GM23248 (cell line): ENCODE results near the gene RECQL5. TPM values are rescaled to one million over a fixed set of nuclear protein-coding genes. Genes with fewer than 3 reads are reported as not detected.

ENCODE experiments used
- DNase-seq: peaks from one replicate; pipeline ENCODE4 v3.0.0-alpha.2; 2015
- H2AFZ ChIP-seq: fragments of 200-600 bp; sonication (generic); 2 replicates; pipeline ENCODE4 v1.6.1; 2016; ENCODE audit warnings: antibody characterized with exemption
- H3F3A ChIP-seq: fragments of 200-600 bp; sonication (generic); 2 replicates; pipeline ENCODE4 v1.6.1; 2016; ENCODE audit warnings: mild to moderate bottlenecking, antibody characterized with exemption, mixed run types; ENCODE audit not compliant: insufficient read depth
- H3K27ac ChIP-seq: fragments of 200-600 bp; sonication (generic); 2 replicates; pipeline ENCODE4 v1.5.1; 2016; ENCODE audit warnings: mild to moderate bottlenecking
- H3K27me3 ChIP-seq: fragments of 200-600 bp; sonication (generic); replicated peaks from 2 replicates; pipeline ENCODE4 v1.6.1; 2016; ENCODE audit warnings: mild to moderate bottlenecking; ENCODE audit not compliant: insufficient read depth
- H3K36me3 ChIP-seq: fragments of 200-600 bp; sonication (generic); 2 replicates; pipeline ENCODE4 v1.6.1; 2016; ENCODE audit warnings: low read depth, mild to moderate bottlenecking
- H3K4me1 ChIP-seq: fragments of 200-600 bp; sonication (generic); 2 replicates; pipeline ENCODE4 v1.6.1; 2016; ENCODE audit warnings: mild to moderate bottlenecking; ENCODE audit not compliant: insufficient read depth
- H3K4me2 ChIP-seq: fragments of 200-600 bp; sonication (generic); one replicate; pipeline ENCODE4 v1.6.1; 2016; ENCODE audit warnings: mild to moderate bottlenecking; ENCODE audit not compliant: unreplicated experiment
- H3K4me3 ChIP-seq: fragments of 200-600 bp; sonication (generic); 2 replicates; pipeline ENCODE4 v1.5.1; 2016; ENCODE audit warnings: mild to moderate bottlenecking
- H3K79me2 ChIP-seq: fragments of 200-600 bp; sonication (generic); 2 replicates; pipeline ENCODE4 v1.6.1; 2016; ENCODE audit warnings: mild to moderate bottlenecking; ENCODE audit not compliant: insufficient read depth
- H3K9ac ChIP-seq: fragments of 200-600 bp; sonication (generic); 2 replicates; pipeline ENCODE4 v1.6.1; 2016; ENCODE audit warnings: mild to moderate bottlenecking
- H3K9me2 ChIP-seq: fragments of 200-600 bp; sonication (generic); 2 replicates; pipeline ENCODE4 v1.6.1; 2016; ENCODE audit warnings: mixed run types, mild to moderate bottlenecking, moderate library complexity; ENCODE audit not compliant: insufficient read depth
- H3K9me3 ChIP-seq: fragments of 200-600 bp; sonication (generic); one replicate; pipeline ENCODE4 v1.6.1; 2017; ENCODE audit warnings: low read depth
- H4K20me1 ChIP-seq: fragments of 200-600 bp; sonication (generic); 2 replicates; pipeline ENCODE4 v1.6.0; 2016; ENCODE audit not compliant: insufficient read depth
- EZH2 ChIP-seq: fragments of 200-600 bp; sonication (generic); IDR thresholded peaks from 2 replicates; pipeline ENCODE4 v1.6.1; 2018; ENCODE audit warnings: antibody characterized with exemption, mild to moderate bottlenecking; ENCODE audit not compliant: insufficient read depth, poor library complexity, severe bottlenecking
- EZH2phosphoT487 ChIP-seq: fragments of 200-600 bp; sonication (generic); IDR thresholded peaks from 2 replicates; pipeline ENCODE4 v1.6.1; 2018; ENCODE audit warnings: antibody characterized with exemption, moderate library complexity, mild to moderate bottlenecking, low read depth; ENCODE audit not compliant: insufficient read depth
- WGBS, 2 experiments: methylation state at CpG; one replicate each; pipeline ENCODE4 v1.1.6; 2015 to 2017; ENCODE audit warnings: low lambda C conversion rate in 2 of 2, low coverage in 1 of 2; ENCODE audit errors: missing lambda C conversion rate in 2 of 2; 5-methylcytosine and 5-hydroxymethylcytosine counted together
- in situ Hi-C: fragments of 300-500 bp; cut with MboI; formaldehyde crosslinking; loops from 2 replicates; pipeline ENCODE4 v1.15.0; 2020
- polyA plus RNA-seq: library from polyadenylated mRNA; unstranded; fragments of >200 nt; fragmentation: Nextera tagmentation; extraction: Ambion mirVana; gene quantifications from 2 replicates; pipeline ENCODE4 v1.2.1, GENCODE V29; 2016
- total RNA-seq: library from RNA; depleted of rRNA; stranded (reverse); fragments of >200 nt; shearing (Covaris generic); gene quantifications from 2 replicates; pipeline ENCODE4 v1.2.3, GENCODE V29; 2014

RECQL5 gene
- total and polyA plus RNA-seq, 2 experiments from 2014 or later: 12.8 to 20.9 TPM

- Histone ChIP-seq H3K79me2 (peaks cover 45% of the 10 kb centered on the region), H3K9me2 (no peaks in the 10 kb centered on the region), H3K9ac (no peak overlapping the region), H3F3A (peaks cover 39% of the 10 kb centered on the region), H3K27me3 (no peaks in the 10 kb centered on the region), H3K4me1 (peaks cover 45% of the 10 kb centered on the region), H3K9me3 (no peaks in the 10 kb centered on the region), H3K4me3 (no peak overlapping the region), H2AFZ (no peak overlapping the region), H3K27ac (no peak overlapping the region), H4K20me1 (no peaks in the 10 kb centered on the region), H3K4me2 (no peak overlapping the region), H3K36me3 (peaks cover 30% of the 10 kb centered on the region; the same call in 1 of the 2 replicates)
- no peak for DNase-seq
- in situ Hi-C loops: no loop called here
- no peak for TF ChIP-seq EZH2
- WGBS, 2 experiments: 93 to 97% methylated on average over 3 of the region's 3 CpGs
Measured at GRCh38 chr17:75698659-75699058, 31.7 kb upstream of the RECQL5 start.

- Histone ChIP-seq H3K4me2 (no peak overlapping the region), H3K27ac (no peak overlapping the region), H2AFZ (no peak overlapping the region), H3K9ac (no peak overlapping the region), H3F3A (peaks cover 46% of the 10 kb centered on the region), H3K27me3 (no peaks in the 10 kb centered on the region), H3K4me3 (no peak overlapping the region), H4K20me1 (no peaks in the 10 kb centered on the region), H3K9me3 (no peaks in the 10 kb centered on the region), H3K9me2 (no peaks in the 10 kb centered on the region), H3K4me1 (peaks cover 54% of the 10 kb centered on the region), H3K36me3 (peaks cover 22% of the 10 kb centered on the region; the same call in 1 of the 2 replicates), H3K79me2 (peaks cover 47% of the 10 kb centered on the region)
- no peak for TF ChIP-seq EZH2phosphoT487
- TF ChIP-seq EZH2: no peak
- in situ Hi-C loops: no loop called here
- DNase-seq: no peak
- WGBS, 2 experiments: 76 to 77% methylated on average over 10 of the region's 10 CpGs
Measured at GRCh38 chr17:75697651-75698291, 30.8 kb upstream of the RECQL5 start.

- no peak overlapping the region for H3K4me3 ChIP-seq
- H3K9me2 ChIP-seq: no peaks in the 10 kb centered on the region
- 55 to 58% methylated on average over 12 of the region's 12 CpGs for WGBS, 2 experiments
- no peaks in the 10 kb centered on the region for H3K9me3 ChIP-seq
- H3K79me2 ChIP-seq: peaks cover 60% of the 10 kb centered on the region
- H2AFZ ChIP-seq: no peak overlapping the region
- TF ChIP-seq EZH2phosphoT487 (no peak), EZH2 (no peak)
- H3F3A ChIP-seq: peaks cover 41% of the 10 kb centered on the region
- H3K36me3 ChIP-seq: peaks cover 7% of the 10 kb centered on the region; the same call in 1 of the 2 replicates
- peak overlapping the region; percentile 90 for H3K27ac ChIP-seq
- in situ Hi-C loops: no loop called here
- H3K27me3 ChIP-seq: no peaks in the 10 kb centered on the region
- H3K9ac ChIP-seq: no peak overlapping the region
- no peaks in the 10 kb centered on the region for H4K20me1 ChIP-seq
- H3K4me2 ChIP-seq: peak overlapping the region; percentile 24
- peaks cover 66% of the 10 kb centered on the region for H3K4me1 ChIP-seq
- DNase-seq: no peak
Measured at GRCh38 chr17:75695830-75696271, 28.9 kb upstream of the RECQL5 start.

- H3K36me3 ChIP-seq: peaks cover 7% of the 10 kb centered on the region; the same call in 1 of the 2 replicates
- H3K4me1 ChIP-seq: peaks cover 66% of the 10 kb centered on the region
- in situ Hi-C loops: no loop called here
- peak overlapping the region; percentile 90 for H3K27ac ChIP-seq
- H3K79me2 ChIP-seq: peaks cover 65% of the 10 kb centered on the region
- peak overlapping the region; percentile 20; the same call in 1 of the 2 replicates for H3K9ac ChIP-seq
- H3K9me2 ChIP-seq: no peaks in the 10 kb centered on the region
- H3K4me3 ChIP-seq: no peak overlapping the region
- no peak for TF ChIP-seq EZH2phosphoT487
- no peak for TF ChIP-seq EZH2
- no peak overlapping the region for H2AFZ ChIP-seq
- no peaks in the 10 kb centered on the region for H3K9me3 ChIP-seq
- 6% methylated on average over 7 of the region's 7 CpGs for WGBS, 2 experiments
- no peaks in the 10 kb centered on the region for H4K20me1 ChIP-seq
- H3K27me3 ChIP-seq: no peaks in the 10 kb centered on the region
- DNase-seq: peak; percentile 93
- H3F3A ChIP-seq: peaks cover 38% of the 10 kb centered on the region
- peak overlapping the region; percentile 73 for H3K4me2 ChIP-seq
Measured at GRCh38 chr17:75695141-75695829, 28.3 kb upstream of the RECQL5 start.
